Neural progenitor cell (in vitro differentiated cells): Measurements from ENCODE around the gene AP1B1.

Experiments
- EZH2phosphoT487 ChIP-seq: fragments of 200-600 bp; sonication (generic); IDR thresholded peaks from 2 replicates; pipeline ENCODE4 v1.6.1; 2017; ENCODE audit warnings: antibody characterized with exemption
- TF ChIP-seq, protein P1 (sequence below): fragments of 200-600 bp; sonication (generic); IDR thresholded peaks from 2 replicates; pipeline ENCODE4 v1.5.1; 2017; ENCODE audit warnings: antibody characterized with exemption, mild to moderate bottlenecking

DNA sequence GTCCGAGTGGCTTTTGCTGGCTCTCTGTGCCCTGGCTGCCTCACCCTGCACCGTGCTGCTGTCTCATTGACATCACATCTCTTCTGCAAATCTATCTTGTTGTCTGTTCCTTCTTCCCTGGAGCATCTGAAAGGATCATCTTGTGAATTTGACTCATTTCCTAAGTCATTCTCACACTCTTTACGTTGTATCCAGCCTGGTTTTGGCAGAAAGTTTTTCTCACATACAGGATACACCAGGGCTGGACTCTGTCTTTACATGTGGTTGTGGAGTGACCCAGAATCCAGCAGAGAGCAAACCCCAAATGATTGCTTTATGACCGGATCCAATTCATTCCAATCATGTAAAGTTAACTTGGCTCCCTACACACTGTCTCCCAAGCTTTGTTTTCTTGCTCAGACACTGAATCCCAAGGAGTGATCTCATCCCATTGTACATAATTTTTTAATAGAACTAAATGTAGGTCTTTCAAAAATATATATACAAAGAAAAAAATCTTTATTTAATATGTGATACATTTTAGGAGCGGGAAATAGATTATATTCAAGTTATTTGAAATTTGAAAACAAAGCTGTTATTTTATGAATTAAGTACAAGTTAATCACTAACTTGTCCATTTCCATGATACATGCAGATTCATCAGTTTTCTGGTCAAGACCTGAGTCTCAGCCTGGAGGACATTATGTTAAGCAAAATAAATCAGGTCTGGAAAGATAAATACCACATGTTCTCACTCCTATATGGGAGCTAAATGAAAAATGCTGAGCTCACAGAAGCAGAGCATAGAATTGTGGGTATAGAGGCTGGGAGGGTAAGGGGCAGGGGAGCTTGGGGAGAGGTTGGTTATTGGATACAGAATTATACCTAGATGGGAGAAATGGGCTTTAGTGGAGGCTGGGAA is 47.1 kb upstream of the AP1B1 start:
- TF ChIP-seq, protein P1, sequence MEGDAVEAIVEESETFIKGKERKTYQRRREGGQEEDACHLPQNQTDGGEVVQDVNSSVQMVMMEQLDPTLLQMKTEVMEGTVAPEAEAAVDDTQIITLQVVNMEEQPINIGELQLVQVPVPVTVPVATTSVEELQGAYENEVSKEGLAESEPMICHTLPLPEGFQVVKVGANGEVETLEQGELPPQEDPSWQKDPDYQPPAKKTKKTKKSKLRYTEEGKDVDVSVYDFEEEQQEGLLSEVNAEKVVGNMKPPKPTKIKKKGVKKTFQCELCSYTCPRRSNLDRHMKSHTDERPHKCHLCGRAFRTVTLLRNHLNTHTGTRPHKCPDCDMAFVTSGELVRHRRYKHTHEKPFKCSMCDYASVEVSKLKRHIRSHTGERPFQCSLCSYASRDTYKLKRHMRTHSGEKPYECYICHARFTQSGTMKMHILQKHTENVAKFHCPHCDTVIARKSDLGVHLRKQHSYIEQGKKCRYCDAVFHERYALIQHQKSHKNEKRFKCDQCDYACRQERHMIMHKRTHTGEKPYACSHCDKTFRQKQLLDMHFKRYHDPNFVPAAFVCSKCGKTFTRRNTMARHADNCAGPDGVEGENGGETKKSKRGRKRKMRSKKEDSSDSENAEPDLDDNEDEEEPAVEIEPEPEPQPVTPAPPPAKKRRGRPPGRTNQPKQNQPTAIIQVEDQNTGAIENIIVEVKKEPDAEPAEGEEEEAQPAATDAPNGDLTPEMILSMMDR = no peak
- no peak for TF ChIP-seq EZH2phosphoT487
